Progenitor cell of endocrine pancreas (in vitro differentiated cells): ENCODE data around the gene HOXC9. TPM values are rescaled to one million over a fixed set of nuclear protein-coding genes. Genes with fewer than 3 reads are reported as not detected.

Experiments used
- DNase-seq: peaks from one replicate; pipeline ENCODE4 v3.0.0; 2021; ENCODE audit warnings: low spot score; ENCODE audit not compliant: unreplicated experiment
- H3K27ac Mint-ChIP-seq: 2 replicates; pipeline ENCODE4 v1.8.0; 2021; ENCODE audit warnings: mild to moderate bottlenecking, moderate library complexity, mixed read lengths
- H3K27me3 Mint-ChIP-seq: 2 replicates; pipeline ENCODE4 v1.8.0; 2021; ENCODE audit warnings: mixed read lengths
- H3K36me3 Mint-ChIP-seq: 2 replicates; pipeline ENCODE4 v1.8.0; 2022; ENCODE audit warnings: mixed read lengths; ENCODE audit not compliant: insufficient read depth
- H3K4me1 Mint-ChIP-seq: 2 replicates; pipeline ENCODE4 v1.8.0; 2021; ENCODE audit warnings: low read depth, mixed read lengths
- H3K4me3 Mint-ChIP-seq: 2 replicates; pipeline ENCODE4 v1.8.0; 2021; ENCODE audit warnings: low read depth, mild to moderate bottlenecking, moderate library complexity, mixed read lengths
- H3K9me3 Mint-ChIP-seq: 2 replicates; pipeline ENCODE4 v1.8.0; 2021; ENCODE audit warnings: low read depth, mixed read lengths
- total RNA-seq: library from RNA; stranded (reverse); gene quantifications from 2 replicates; pipeline ENCODE4 v1.2.1, GENCODE V29; 2021
- TF ChIP-seq, protein P1 (sequence below): fragments of 200-600 bp; sonication (generic); IDR thresholded peaks from one replicate; pipeline ENCODE4 v1.5.0; 2021; ENCODE audit warnings: antibody characterized with exemption, mild to moderate bottlenecking; ENCODE audit not compliant: unreplicated experiment

HOXC9 gene
- total RNA-seq, 1 donor from 2014 or later = not detected

DNA sequence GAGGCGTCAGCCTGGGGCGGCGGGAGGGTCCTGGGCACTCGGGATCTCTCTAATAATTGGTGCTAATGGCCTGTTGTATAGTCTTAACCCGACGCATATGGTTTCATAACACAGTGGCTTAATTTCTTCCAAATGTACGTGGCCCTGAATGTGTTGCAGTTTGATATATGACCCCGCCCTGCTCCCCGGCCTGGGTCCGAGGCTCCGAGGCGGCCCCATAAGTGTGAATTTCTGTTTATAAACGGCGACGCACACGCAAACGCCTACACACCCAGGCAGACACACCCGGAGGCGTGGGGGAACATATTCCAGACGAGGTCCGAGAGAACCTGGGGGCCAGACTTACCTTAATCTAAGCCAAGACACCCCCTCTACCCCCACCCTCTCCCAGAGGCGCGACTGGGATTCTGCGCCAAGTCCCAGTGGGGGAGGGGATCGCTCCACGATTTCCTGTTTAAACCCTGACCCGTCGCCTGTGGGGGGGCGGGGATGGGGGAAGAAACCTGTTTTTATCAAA, 18.6 kb downstream of the HOXC9 start:
- Mint-ChIP-seq H3K27me3 (peaks cover 92% of the 10 kb centered on the region), H3K27ac (no peak overlapping the region)

GRCh38 chr12:54019091-54019811, 19.3 kb downstream of the HOXC9 start:
- DNase-seq = no peak
- Mint-ChIP-seq H3K27ac (no peak overlapping the region), H3K4me3 (no peak overlapping the region), H3K36me3 (no peaks in the 10 kb centered on the region), H3K9me3 (no peaks in the 10 kb centered on the region), H3K4me1 (peaks cover 6% of the 10 kb centered on the region), H3K27me3 (peaks cover 92% of the 10 kb centered on the region)
- TF ChIP-seq, protein P1, sequence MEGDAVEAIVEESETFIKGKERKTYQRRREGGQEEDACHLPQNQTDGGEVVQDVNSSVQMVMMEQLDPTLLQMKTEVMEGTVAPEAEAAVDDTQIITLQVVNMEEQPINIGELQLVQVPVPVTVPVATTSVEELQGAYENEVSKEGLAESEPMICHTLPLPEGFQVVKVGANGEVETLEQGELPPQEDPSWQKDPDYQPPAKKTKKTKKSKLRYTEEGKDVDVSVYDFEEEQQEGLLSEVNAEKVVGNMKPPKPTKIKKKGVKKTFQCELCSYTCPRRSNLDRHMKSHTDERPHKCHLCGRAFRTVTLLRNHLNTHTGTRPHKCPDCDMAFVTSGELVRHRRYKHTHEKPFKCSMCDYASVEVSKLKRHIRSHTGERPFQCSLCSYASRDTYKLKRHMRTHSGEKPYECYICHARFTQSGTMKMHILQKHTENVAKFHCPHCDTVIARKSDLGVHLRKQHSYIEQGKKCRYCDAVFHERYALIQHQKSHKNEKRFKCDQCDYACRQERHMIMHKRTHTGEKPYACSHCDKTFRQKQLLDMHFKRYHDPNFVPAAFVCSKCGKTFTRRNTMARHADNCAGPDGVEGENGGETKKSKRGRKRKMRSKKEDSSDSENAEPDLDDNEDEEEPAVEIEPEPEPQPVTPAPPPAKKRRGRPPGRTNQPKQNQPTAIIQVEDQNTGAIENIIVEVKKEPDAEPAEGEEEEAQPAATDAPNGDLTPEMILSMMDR = no peak

More for the DNA sequence above, 18.6 kb downstream of the HOXC9 start:
- H3K4me1 Mint-ChIP-seq = peaks cover 6% of the 10 kb centered on the region
- H3K9me3 Mint-ChIP-seq = no peaks in the 10 kb centered on the region
- TF ChIP-seq, protein P1 = no peak
- no peak for DNase-seq
- peak overlapping the region; percentile 21 for H3K4me3 Mint-ChIP-seq
- H3K36me3 Mint-ChIP-seq = no peaks in the 10 kb centered on the region

- H3K36me3 Mint-ChIP-seq = no peaks in the 10 kb centered on the region
- H3K4me1 Mint-ChIP-seq = peaks cover 6% of the 10 kb centered on the region
- H3K27me3 Mint-ChIP-seq = peaks cover 92% of the 10 kb centered on the region
- no peak overlapping the region for H3K4me3 Mint-ChIP-seq
- DNase-seq = no peak
- H3K9me3 Mint-ChIP-seq = no peaks in the 10 kb centered on the region
- TF ChIP-seq, protein P1 = no peak
- peak overlapping the region; percentile 75 for H3K27ac Mint-ChIP-seq
Observed at GRCh38 chr12:54019924-54020590, 20.1 kb downstream of the HOXC9 start.

DNA sequence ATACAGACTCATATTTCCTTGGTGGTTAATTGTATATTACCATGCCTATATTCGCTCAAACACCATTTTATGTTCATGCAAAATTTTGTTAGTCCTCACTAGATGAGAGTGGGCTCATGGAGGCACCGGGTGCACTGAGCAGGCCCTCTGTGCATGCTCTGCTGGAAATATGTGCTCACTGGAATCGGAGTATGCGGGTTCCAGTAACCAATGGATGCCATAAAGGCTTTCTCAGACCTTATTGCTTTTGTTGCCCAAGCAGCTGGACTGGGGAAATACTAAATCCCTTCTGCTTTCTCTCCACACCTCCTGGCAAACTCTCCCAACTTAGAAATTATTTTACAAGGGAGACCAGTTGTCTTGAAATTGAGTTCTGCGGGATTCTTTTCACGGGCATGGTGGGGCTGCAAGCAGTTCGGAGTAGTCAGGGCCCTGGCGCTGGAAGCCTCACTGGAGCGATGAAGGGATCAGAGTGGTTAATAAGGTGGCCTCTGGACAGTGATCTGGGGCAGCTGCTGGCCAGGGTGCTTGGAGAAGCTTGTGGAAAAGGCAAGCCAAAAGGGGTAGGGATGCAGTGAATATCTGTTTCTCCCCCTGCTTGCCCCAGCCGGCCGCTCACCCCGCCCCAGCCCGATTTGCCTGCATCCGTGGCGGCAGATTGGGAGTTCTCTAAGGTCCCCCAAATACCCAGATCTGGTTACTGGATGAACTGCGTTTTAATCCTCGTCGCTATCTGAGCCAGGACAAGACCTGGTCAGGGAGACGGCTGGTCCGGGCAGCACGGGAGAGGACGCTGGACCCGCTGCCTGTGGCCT, 20.8 kb downstream of the HOXC9 start:
- no peak for DNase-seq
- no peaks in the 10 kb centered on the region for H3K36me3 Mint-ChIP-seq
- H3K27ac Mint-ChIP-seq = no peak overlapping the region
- H3K27me3 Mint-ChIP-seq = peaks cover 92% of the 10 kb centered on the region
- H3K9me3 Mint-ChIP-seq = no peaks in the 10 kb centered on the region
- TF ChIP-seq, protein P1 = no peak
- no peak overlapping the region for H3K4me3 Mint-ChIP-seq
- H3K4me1 Mint-ChIP-seq = peaks cover 6% of the 10 kb centered on the region
